HG02973 (cell line): ENCODE measurements around the gene TPRA1.

ENCODE experiments used
- ATAC-seq: cut with Tn5 transposase; IDR thresholded peaks from one replicate; pipeline ENCODE4 v1.9.1; 2021; ENCODE audit warnings: moderate library complexity; ENCODE audit not compliant: unreplicated experiment

TPRA1 gene

DNA sequence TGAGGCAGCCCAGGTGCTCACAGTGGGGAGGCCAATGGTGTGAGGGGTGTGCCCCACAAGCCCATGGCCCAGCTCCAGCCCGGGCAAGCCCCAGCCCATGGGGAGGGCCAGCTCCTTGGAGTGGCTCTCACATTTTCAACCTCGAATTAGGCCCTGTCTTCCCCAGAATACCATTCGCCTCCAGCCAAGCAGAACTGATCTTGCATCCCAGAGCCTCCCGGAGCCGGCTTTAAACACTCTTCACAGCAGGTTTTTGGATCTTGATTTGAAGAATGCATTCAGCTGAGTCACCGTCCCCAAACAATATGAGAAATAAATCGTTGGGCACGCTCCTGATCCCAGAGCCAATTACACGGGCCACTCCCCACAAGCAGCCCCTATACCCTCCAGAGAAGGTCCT is 23.7 kb downstream of the TPRA1 start:
- no peak for ATAC-seq

DNA sequence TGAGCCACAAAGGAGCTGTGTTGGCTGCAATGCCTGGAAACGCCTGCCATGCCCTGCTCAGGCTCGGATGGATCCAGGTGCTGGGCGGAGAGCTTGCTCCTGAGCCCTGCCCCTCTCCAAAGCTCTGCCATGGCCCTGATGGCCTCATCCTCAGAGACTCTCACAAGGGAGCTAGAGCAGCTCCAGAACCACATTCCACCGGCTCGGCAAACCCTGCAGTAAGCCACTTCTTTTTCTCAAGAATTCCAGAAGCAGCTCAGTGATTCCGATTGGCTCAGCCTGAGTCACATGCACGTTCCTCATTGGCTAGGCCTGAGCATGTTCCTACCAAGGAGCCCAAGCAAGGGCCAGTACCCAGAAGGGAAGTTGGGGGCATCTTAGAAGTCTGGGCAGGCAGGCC is 24.8 kb downstream of the TPRA1 start:
- no peak for ATAC-seq

DNA sequence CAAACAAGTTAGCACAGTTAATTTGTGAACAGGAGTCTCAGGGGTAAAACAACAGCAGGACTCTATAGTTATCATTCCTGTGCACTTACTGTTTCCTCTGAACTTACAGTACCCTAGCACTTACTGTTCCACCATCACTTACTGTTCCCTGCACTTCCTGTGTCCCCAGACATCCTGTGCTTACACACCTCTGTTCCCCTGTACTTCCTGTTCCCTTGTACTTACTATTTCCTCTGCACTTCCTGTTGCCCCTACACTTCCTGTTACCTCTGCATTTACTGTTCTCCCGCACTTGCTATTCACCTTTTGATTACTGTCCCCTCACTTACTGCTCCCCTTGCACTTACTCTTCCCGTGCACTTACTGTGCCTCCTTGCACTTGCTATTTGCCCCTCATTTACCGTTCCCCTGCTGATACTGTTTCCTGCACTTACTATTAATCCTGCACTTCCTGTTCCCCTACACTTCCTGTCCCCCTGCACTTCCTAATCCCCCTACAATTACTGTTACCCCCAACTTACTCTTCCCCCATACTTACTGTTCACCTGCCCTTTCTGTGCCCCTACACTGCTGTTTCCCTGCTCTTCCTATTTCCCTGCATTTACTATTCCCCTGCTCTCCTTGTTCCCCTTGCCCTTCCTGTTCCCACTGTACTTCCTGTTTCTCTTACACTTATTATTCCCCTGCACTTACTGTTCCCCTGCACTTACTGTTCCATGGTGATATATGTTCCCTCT is 30.3 kb downstream of the TPRA1 start:
- ATAC-seq = no peak

DNA sequence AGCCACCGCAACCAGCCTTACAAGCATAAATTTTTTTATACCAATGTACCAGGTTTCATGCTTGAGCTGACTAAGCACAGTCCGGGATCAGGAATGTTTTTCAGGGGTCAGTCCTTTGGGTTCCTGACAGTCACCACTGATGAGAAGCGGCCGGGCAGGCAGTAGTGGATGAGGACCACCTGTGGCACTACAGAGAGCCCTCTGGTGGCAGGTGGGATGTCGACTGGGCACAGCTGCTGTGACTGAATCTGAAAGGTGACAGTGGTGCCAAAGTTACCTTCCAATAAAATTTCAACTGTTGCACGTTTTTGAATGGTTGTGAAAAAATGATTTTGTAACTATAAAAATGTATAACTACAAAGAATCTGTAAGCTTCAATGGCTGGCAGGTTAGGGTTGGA is 34.0 kb downstream of the TPRA1 start:
- ATAC-seq = no peak

DNA sequence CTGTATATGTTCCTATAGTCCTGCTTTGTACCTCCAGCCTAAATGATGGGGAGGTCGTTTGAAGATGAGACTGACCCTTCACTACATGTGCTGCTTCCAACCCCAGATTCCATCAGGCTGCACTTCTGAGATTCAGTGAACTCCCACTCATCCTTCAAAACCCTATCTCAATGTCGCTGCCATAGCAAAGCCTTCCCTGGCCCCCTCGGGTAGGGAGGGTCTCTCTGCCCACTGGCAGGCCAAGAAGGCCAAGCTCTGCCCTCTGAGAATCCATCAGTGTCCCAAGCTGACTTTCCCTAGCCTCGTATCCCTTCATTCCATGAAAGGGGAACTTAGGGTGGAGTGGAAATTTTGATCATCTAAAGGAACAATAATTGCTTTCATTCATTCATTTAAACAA is 35.4 kb downstream of the TPRA1 start:
- ATAC-seq = no peak

DNA sequence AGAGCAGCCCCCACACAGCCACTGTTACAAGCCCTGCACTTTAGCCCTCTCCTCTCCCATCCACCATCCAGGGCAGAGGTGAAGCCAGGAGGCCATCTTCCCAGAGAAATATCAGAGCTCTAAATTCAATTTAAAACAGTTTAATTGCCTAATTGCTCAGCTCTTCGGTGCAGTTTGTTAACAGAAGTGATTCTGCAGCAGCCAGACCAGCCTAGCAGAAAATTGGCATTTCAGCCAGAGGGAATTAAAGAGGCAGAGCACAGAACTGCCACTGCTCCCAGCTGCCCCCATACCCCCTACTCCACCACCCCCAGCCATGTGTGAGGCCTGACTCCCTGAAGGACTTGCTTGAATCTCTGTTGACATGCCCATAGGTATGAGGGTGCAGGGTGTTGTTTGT is 38.5 kb downstream of the TPRA1 start:
- ATAC-seq = no peak

DNA sequence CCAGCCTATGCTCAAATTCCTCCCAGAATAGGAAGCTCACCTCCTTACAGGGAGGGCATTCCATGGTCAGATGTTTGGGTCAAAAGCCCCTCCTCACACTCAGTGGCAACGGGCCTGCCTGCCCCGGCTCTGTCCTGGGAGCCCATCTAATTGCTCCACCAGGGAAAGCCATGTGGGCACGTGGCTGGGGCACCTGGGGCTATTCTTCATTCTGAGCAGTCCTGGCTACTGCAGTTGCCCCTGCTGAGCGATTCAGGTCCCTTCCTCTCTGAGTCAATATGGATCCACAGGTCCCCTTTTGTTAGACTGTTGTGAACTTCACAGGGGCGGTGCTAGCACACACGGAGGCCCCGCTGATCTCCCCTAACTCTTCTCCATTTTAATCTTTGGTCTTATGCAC is 39.4 kb downstream of the TPRA1 start:
- no peak for ATAC-seq

DNA sequence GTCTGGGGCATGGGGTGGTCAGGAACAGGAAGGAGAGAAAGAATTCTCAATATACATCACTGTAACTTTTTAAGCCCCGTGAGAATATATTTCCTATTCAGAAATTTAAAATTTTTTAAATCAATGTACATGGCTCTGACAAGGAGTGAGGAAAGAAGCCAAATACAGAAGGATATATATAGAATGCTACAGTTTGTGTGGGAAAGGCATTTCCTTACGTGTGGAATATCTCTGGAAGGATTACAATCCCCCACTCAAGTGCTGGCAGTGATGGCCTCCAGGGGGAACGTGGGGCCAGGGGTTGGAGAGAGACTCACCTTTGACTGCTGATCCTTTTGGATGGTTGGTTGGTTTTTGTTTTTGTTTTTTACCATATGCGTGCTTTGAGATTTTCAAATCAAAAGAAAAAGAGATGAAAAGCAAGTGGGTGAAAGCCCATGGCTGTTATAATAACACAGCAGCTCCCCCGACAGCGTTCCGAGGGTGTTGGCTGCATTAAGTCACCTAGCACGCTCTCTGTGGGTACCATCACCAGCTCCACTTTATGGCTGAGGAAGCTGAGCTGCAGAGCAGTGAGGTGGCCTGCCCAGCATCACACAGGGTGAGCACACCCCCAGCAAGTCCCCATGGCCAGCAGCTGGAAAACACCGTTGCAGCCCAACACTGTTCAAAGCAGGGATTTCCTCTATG is 39.9 kb downstream of the TPRA1 start:
- ATAC-seq = no peak

DNA sequence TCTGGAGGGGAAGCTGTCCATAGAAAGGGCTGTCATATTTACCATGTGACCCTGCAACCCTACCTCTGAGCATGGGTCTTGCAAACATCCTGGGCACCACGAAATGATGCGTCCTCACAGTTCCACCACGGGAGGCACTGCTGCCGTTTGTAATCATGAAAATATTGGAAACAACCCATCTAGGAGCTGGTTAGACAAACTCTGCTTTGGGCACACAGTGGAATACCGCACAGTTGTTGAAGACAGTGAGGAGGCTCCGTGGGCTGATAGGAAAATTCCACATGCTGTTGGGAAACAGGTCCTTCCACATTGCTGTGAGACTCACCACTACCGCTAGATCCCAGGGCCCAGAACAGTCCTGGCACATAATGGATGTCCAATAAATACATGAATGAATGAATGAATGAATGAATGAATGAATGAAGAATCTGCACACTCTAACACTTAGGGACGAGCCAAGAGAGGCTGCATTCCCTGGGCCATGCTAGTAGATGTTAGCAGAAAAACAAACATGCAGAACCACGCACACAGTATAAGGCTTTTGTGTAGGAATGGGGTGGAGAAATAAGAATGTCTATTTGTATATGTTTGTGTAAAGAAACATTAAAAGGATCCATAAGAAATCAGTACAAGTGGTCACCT is 40.6 kb downstream of the TPRA1 start:
- ATAC-seq = no peak

DNA sequence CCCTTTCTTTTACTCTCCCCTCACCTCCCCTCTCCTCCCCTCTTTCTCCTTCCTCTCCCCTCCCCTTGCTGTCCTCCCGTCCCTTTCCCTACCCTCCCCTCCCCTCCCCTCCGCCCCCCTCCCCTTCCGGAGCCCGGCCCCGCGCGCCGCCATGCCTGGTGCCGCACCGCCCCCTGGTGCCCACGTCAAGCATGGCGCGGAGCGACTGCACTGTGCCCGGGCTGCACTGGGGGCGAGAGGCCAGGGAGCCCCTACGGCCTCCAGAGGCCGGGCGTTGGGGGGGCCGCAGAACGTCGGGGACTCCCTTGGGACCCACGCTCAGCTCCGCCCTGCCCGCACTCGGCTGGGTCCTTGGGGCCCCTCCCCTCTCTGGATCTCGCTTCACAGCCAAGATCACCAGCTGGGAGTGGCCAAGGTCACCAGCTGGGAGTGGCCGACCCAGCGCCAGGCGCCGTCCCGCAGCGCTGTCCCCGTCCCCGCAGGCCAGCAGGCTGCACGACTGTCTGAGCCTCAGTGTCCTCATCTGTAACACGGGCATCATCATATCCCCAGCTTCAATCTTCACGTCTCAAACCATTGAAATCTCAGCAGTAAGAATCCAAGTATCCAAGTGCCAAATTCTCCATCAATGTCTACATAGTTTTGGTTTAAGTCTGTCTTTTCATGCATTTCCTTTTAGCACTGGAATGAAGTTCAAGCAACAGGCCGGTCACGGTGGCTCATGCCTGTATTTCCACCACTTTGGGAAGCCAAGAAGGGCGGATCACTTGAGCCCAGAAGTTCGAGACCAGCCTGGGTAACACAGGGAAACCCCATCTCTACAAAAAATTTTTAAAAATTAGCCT is 42.5 kb downstream of the TPRA1 start:
- ATAC-seq = no peak

DNA sequence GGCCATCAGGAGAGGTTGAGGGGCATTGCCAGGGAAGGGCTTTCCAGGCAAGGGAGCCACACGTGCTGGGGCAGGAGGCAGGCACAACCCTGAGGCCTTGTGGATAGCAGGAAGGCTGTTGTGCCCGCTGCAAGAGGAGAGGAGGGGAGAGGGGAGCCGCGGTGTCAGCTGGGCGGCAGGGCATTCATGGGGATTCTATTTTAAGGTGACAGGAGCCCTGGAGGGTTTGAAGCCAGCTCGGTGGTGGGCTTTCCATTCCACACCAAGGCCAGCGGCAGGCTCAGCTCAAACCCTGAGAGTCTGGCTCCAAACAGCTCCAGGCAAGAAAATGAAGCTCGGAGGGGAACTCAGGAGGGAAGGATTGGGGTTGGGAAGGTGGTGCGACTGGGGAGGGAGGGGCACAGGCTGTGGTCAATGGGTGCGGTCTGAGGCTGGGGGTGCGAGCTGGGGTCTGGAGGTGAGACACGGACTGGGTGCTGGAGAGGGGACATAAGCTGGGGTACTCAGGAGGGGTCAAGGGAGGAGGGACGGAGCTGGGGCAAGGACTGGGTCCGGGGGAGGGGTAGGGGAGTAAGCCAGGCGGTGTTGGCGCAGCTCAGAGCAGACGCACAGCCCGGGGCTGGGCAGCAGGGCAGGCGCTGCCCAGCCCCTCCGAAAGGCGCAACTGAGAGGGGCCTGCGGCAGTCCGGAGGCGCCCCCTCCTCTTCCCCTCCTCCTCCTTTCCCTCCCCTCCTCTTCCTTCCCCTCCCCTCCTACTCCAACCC is 43.4 kb downstream of the TPRA1 start:
- no peak for ATAC-seq

DNA sequence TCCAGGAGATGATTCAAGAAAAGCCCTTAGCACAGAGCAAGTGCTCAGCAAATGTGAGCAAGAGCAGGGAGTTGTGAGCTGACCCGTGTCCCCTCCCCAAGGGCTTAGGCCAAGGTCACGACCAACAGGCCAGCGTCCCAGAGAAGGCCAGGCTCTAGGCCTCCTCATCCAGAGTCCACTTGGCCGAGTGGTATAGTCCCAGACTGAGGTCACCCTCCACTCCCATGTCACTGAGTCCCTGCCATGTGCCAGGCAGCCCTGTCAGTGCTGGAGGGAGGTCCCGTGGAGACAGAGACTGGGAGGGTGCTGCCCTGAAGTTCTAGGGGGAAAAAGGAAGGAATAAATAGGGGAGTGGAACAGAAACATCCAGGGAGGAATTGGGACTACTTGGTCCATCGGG is 44.0 kb downstream of the TPRA1 start:
- no peak for ATAC-seq

DNA sequence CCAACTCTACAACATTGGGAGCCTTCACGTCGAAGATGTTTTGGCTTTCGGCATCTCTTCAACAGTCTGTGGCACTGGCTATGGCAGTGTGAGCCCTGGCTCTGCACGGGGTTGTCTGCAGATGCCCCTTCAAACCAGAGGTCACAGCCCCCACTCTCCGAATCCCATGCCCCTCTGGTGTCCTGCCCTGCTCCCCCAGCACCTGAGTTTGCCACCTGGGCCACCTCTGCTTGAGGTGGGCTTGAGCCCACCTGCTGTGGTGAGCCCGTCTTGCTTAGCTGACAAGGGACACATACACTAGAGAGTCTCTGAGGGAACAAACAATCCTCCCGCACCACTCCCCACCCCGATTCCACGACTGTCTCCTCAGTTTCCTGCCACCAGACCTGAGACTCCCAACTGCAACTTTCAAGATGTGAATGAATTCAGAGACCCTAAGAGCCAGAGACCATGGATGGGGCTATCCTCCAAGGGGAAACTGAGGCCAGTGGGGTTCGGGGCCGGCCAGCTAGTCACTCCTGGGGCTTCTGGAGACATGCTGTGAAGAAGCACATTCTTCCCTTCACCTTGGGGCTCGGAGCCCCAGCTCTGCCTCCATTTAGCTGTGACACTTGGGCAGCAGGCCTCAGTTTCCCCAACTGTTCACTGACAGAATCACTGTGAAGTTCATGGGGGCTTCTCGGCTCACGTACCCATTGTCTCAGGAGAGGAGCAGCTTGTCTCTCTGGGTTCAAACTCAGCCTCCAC is 44.6 kb downstream of the TPRA1 start:
- ATAC-seq = no peak

DNA sequence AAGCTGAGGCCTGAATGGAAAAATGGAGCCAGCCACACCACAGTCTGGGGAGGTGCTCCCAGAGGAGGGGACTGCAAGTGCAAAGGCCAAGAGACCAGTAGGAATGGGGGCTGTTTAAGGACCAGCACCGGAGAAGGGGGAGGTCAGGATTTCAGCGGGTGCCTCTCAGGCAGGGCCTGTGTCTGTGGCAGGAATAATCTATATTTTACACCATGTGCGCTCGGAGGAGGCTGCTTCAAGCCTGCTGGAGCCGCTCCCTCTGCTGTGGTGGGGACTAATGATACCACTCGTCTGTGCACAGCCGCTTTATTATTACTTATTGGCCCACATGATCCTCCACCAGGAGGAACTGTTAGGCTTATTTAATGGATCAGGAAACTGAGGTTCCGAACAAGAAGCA is 45.3 kb downstream of the TPRA1 start:
- ATAC-seq = no peak

DNA sequence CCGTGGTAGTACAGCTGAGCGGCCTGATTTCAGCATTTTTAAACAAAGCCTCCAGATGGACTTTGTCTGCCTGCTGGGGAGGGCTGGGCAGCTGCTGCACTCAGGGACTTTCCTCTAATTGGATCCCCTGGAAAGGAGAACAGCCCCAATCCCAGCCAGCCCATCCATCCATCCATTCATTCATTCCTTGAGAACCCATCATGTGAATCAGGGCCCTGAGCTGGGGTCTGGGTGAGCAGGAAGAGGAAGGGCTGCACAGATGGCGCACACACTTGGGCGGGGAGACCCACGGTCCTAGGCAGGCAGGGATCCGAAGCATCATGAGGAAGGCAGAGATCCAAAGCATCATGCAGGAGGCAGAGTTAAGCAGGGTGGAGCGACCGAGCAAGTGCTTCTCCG is 45.7 kb downstream of the TPRA1 start:
- ATAC-seq = no peak

DNA sequence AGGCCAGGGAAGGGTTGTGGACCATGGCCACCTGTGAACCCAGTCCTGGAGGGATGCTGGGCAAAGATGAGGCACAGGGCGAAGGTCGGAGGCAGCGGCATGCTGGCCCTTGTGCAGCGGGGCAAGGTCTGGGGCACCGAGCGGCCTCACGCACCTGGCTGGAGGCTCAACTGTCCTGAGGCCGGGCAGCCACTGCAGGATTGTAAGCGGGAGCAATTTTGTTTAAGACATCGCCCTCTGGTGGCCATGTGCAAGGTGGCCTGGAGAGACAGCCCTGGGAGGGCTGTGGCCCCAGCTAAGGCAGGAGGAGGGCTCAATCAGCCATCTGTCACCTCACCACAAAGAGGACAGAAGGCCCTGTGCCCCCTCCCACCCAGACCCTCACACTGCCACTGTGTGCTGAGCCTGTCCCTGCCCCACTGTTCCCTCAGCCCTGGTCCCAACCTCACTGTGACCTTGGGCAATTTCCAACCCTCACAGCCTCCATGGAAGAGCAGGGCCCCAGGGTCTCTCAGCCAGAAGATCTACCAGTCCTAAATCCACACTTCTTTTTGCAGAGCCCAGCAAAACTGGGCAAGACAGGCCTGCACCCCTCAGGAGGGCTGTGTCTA is 46.2 kb downstream of the TPRA1 start:
- ATAC-seq = no peak

DNA sequence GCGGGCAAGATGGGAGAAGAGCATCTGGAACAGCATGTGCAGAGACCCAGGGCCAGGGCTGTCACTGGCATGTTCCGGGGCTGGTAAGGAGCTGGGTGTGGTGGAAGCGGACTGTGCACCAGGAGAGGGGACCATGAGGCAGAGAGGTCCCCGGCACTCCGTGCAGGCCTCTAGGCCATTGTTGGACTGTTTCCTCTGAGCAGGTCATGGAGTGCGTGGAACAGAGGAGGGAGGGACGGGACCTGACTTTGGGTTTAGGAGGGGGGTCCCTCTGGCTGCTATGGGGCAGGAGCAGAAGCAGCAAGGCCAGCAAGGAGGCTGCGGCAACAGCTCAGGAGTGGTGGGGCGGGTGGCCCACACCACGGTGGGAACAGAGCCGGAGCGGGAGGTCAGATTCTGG is 47.1 kb downstream of the TPRA1 start:
- ATAC-seq = no peak

DNA sequence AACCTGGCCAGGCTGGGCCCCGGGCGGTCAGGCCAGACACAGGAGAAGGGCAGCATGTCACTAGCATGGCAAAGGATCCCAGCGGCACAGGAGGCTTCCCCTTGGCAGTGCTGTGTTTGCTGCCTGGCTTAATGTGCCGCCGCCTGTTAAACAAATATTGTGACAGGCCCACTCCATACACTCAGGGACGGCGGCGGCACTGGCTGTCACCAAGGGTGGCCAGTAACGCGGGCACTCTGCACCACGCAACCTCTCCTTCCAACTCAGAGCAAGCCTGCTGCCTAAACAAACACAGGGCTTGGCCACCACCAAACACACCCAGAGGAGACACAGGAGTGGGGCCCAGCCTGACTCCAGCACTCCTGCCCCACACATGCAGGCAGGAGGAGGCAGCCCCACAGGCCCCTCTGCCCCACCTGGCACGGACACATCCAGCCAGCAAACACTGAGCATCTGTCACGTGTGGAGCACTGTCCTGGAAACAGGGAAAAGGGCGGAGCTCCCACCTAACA is 48.0 kb downstream of the TPRA1 start:
- ATAC-seq = no peak

DNA sequence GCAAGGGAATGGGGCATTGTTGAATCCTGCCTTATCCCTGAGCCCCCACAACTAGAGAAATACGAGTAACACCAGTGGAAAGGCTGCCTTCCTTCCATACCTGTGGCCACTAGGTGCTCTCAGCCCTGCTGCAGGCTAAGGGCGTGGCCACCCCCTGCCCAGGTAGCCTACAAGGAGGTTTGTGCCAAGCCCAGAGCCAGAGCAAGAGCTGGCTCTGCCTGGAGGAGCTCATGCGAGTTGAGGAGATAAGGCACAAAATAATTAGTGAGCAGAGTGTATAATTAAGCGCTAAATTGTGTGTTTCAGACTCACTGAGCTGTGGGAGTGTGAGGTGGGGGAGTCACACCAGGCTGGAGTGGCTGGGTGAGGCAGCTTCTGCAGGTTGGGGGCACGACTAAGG is 49.2 kb downstream of the TPRA1 start:
- no peak for ATAC-seq
